GM19043 (cell line): ENCODE data around the gene MTIF2.
"Not testable (repeated sequence)": the region's sequence is repeated elsewhere in the genome, so short reads cannot be mapped to it uniquely, and the experiment has no call there.

Experiments
- ATAC-seq: cut with Tn5 transposase; IDR thresholded peaks from one replicate; pipeline ENCODE4 v1.9.1; 2021; ENCODE audit warnings: low read depth; ENCODE audit not compliant: unreplicated experiment

The MTIF2 gene

DNA sequence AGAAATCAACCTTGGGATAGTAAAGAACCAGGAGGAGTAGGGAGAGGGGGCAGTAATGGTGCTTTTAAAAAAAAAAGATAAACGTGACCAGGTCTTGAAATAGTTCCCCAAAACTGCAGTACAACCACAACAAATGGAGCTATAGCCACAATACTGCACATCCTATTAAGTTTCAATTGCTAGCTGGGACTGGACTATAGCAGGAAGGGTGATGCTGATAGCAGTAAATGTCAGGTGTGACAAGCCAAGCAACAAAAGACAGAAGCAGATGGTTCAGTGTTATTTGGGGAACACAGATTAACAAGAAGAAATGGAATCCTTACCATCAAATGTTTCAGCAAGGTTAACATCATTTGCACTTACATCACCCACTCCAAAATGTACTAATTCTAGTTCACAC lies 26.4 kb downstream of the MTIF2 start:
- ATAC-seq, result no peak

- ATAC-seq, result not testable (repeated sequence)
Measured at GRCh38 chr2:55241582-55241981, 27.4 kb downstream of the MTIF2 start.

GRCh38 chr2:55239656-55240222 lies 29.3 kb downstream of the MTIF2 start:
- ATAC-seq, result no peak

- no peak for ATAC-seq
Measured at GRCh38 chr2:55236992-55237543, 32.0 kb downstream of the MTIF2 start.

DNA sequence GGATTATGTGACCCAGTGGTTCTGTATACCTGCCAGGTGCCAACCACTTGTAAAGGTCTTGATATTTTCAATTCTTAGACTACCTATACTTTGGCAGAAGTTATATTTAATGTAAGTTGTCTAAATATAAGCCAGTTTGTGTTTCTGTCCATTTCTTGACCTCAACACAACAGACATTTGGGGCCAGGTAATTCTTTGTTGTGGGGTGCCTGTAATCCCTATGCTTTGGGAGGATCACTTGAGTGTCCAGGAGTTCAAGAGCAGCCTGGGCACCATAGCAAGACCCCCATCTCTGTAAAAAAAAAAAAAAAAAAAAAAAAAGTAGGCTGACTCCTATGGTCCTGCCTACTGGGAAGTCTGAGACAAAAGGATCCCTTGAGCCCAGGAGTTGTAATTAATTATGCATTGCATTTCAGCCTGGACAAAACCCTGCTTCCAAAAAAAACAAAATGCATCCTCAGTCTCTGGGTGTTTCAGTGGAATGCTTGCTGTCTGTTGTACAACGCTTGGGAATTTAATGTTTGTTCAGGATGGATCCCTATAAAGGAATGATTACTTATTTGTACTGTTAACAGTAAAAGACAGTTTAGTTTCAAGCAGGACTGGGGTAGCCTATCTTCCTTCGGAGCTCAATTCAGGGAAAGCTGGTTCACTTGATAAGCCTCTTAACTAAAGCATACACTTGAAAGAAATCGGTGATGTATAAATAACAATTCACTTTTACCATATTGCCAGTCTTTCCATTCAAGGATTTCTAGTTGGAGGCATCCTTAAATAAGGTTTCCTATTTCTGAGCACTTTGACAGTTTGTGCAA lies 33.1 kb downstream of the MTIF2 start:
- no peak for ATAC-seq

DNA sequence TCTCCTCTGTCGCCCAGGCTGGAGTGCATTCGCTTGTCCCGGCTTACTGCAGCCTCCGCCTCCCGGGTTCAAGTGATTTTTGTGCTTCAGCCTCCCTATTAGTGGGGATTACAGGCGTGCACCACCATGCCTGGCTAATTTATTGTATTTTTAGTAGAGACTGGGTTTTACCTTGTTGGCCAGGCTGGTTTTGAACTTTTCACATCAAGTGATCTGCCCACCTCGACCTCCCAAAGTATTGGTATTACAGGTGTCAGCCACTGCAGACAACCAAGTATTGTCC lies 35.4 kb downstream of the MTIF2 start:
- ATAC-seq, result no peak

- ATAC-seq, result peak; percentile 5
Measured at GRCh38 chr2:55232863-55233657, 36.0 kb downstream of the MTIF2 start.

DNA sequence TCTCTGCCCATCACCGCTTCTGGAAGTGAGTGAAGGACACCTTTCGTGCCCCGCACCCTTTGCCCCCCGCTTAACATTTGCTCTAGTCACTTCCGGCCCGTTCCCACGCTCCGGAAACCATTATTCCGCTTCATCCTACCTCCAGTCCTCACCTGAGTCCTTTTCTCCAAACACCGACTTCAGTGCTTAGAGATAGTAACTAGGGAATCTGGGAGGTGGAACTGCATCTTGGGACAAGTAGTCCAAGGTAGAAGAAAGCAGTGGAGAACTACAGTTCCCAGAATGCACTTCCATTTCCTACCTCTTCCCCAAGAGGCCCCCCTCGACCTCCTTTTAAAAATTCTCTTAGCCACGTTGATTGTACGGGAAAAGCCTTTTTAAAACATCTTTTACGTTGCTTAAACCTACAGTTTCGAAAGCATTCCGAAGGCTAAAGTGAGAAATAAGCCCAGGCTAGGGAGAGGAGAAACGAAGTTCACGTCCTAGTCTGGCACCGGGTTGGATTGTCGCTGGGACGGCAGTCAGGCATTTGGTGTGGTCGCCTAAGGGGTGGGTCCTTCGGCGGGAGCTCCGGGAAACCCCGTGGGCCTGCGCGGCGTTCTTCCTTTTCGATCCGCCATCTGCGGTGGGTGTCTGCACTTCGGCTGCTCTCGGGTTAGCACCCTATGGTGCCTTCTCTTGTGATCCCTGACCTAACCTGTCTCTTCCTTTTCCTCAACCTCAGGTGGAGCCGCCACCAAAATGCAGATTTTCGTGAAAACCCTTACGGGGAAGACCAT lies 36.8 kb downstream of the MTIF2 start, which contains the start of the genes CLHC1 and RPS27A:
Gene CLHC1, minus strand, starts transcription at position 210 of the 779 bp plus-strand sequence. CDS start 9,882 bp downstream, outside the sequence.
Gene RPS27A, plus strand, starts transcription at position 605 of the 779 bp plus-strand sequence. Its CDS starts 137 bp downstream, at position 742.
- peak; percentile 90 for ATAC-seq

DNA sequence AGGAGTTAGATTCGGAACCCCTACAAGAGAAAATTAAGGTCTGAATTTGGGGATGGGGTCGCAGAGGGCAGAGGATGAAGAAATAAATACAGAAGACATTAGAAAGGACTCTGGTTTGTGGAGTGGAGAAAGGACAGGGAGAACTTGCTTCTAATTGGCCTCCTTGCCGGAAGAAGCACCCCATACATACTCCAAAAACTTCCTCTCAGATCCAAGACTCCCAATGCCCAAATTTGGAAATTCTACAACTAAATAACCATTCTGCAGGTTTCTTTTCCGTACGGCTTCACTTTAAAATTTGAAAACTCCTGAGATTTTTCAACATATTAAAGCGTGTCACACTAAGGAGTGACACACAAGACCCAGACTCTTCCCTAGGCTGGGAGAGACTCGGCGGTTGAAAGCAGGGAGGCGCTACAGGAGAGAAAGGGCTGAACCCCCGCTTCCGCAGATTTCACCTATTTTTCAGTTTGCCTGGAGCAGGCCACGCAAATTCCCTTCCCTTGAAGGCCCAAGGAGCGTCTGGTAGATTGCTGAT lies 37.4 kb downstream of the MTIF2 start:
- peak; percentile 3 for ATAC-seq

- no peak for ATAC-seq
Measured at GRCh38 chr2:55230551-55230950, 38.5 kb downstream of the MTIF2 start.

- ATAC-seq, result no peak
Measured at GRCh38 chr2:55229221-55229620, 39.8 kb downstream of the MTIF2 start.

GRCh38 chr2:55228226-55228563 lies 40.8 kb downstream of the MTIF2 start:
- ATAC-seq, result no peak

DNA sequence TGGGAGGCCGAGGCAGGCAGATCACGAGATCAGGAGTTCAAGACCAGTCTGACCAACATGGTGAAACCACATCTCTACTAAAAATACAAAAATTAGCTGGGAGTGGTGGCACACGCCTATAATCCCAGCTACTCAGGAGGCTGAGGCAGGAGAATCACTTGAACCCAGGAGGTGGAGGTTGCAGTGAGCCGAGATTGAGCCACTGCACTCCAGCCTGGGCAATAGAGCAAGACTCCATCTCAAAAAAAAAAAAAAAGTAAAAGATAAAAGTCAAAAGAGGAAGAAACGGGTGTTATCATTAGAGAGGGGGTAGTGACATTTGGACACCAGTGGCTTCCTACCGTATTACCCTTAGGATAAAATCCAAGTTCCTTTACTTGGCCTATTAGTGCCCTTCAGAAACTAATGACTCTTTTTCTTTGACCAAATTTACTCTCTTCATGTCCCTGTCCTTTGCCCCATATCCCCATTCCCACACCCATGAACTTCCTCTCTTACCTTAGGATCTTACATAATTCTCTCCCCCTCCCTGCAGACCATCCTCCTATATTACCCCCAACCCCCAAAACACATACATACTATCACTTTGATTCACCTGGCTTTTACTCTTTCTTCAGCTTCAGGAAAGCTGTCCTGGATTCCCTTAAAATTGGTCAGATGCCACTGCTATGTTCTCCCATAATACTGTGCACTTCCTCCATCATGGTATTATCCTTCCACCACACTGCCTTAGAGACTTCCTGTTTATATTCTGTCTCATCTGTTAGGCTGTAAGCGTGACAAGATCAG lies 41.4 kb downstream of the MTIF2 start:
- not testable (repeated sequence) for ATAC-seq

- no peak for ATAC-seq
Measured at GRCh38 chr2:55225481-55226020, 43.5 kb downstream of the MTIF2 start.

GRCh38 chr2:55224761-55225261 lies 44.2 kb downstream of the MTIF2 start:
- no peak for ATAC-seq

DNA sequence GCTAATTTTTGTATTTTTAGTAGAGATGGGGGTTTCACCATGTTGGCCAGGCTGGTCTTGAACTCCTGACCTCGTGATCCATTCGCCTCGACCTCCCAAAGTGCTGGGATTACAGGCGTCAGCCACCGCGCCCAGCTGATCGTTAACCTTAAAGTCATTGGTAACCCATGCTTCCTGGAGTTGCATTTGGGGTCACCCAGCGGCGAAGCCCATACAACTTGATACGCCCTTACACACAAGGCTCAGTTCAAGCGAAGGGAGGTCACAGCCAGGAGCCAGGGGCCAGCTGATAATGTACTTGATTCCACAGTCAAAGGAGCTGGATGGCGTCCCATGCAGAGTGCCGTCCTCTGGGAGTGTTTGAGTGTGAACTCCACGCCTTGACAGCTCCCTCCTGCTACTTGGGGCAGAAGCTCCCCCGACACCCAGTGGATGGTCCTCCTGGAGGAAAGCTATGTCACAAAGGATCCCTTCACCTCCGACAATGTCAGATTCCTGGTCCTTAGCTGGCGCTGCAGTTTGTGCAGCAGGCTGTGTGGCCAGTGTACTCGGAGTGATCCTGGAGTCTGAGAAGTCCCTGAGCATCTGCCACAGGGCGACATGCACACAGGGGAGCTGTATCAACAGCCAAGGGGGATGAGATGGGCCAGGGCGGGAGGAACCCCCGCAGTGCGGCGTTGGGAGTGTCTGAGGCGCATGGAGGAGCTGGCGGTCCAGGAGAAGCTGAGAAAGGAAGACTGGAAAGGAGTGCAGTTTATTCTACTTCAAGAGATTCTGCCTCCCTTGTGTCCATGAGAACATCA lies 44.9 kb downstream of the MTIF2 start:
- no peak for ATAC-seq

- no peak for ATAC-seq
Measured at GRCh38 chr2:55213822-55214221, 55.2 kb downstream of the MTIF2 start.

DNA sequence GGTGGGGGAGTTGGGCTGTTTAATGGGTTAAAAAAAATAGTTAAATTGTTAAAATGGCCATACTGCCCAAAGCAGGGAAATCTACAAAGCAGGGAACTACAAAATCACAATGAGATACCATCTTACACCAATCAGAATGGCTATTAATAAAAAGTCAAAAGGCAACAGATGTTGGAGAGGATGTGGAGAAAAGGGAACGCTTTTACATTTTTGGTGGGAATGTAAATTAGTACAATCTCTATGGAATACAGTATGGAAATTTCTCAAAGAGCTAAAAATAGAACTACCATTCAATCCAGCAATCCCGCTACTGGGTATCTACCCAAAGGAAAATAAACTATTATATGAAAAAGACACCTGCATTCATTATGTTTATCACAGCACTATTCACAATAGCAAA lies 64.1 kb downstream of the MTIF2 start:
- ATAC-seq, result no peak
